D341Med (cell line): ENCODE measurements around the gene MEA1.
"Not testable (repeated sequence)": the region's sequence is repeated elsewhere in the genome, so short reads cannot be mapped to it uniquely, and the experiment has no call there.

Source experiments
- DNase-seq: peaks from one replicate; pipeline ENCODE4 v3.0.0; 2012; ENCODE audit warnings: low spot score

The MEA1 gene

DNA sequence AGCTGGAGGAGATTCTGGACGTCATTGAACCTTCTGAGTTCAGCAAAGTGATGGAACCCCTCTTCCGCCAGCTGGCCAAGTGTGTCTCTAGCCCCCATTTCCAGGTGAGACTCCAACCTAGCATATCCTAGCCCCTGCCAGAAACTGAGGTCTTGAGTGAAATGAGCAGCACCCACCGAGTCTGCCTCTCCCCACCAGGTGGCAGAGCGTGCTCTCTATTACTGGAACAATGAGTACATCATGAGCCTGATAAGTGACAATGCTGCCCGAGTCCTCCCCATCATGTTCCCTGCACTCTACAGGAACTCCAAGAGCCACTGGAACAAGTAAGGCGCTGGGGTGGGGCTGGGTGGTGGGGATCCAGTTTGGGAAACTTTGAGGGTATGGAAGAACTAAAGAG is 4.6 kb downstream of the MEA1 start:
- peak; percentile 71 for DNase-seq

DNA sequence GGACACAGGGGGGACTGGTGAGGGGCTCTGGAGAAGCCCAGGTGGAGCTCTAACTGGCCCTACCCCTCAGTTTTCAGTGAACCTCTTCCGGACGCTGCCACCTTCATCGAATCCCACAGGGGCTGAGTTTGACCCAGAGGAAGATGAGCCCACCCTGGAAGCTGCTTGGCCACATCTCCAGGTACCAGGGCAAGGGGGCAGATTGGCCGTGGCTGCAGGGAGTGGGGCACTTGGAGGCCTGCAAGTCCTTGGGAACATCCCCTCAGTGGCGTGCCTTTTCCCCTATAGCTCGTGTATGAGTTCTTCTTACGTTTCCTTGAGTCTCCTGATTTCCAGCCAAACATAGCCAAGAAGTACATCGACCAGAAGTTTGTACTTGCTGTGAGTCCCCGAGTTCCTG is 6.6 kb downstream of the MEA1 start:
- DNase-seq: no peak

DNA sequence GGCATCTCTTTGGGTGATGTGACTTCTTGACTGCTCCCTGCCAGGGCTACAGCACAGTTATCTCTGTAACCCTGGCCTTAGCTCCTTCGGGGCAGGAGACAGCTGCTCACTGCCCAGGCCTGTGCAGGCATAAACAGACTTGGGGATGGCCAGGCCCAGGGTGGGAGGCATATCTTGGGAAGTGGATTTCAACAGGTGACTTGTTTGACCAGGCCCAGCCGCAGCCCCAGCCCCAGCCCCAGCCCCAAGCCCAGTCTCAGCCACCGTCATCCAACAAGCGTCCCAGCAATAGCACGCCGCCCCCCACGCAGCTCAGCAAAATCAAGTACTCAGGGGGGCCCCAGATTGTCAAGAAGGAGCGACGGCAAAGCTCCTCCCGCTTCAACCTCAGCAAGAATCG is 7.5 kb downstream of the MEA1 start:
- no peak for DNase-seq

DNA sequence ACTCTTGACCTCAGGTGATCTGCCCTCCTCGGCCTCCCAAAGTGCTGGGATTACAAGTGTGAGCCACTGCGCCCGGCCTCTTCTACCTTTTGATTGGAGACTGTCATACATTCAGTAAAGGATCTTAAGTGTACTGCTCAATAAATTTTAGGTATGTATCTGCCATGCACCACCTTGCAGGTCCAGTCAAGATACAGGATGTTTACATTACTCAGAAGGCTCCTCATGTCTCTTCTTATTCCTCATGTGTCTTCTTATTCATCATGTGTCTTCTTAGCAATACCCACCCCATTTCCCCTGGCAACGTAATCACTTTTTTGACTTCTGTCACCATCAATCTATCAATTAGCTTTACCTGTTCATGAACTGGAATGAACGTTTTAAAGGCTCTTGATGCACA is 7.9 kb downstream of the MEA1 start:
- no peak for DNase-seq

DNA sequence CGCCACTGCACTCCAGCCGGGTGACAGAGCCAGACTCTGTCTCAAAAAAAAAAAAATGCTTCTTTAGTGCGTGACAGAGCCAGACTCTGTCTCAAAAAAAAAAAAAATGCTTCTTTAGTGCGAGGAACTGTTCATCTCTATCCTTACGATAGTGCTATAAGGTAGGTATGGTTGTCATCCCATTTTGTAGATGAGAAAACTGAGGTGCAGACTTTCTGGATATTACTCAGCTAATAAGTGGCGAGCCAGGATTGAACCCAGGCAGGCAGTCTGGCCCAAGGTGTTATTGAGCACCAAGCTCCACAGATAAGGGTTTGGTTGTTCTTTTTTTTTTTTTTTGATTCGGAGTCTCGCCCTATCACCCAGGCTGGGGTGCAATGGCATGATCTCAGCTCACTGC is 11.9 kb downstream of the MEA1 start:
- no peak for DNase-seq

DNA sequence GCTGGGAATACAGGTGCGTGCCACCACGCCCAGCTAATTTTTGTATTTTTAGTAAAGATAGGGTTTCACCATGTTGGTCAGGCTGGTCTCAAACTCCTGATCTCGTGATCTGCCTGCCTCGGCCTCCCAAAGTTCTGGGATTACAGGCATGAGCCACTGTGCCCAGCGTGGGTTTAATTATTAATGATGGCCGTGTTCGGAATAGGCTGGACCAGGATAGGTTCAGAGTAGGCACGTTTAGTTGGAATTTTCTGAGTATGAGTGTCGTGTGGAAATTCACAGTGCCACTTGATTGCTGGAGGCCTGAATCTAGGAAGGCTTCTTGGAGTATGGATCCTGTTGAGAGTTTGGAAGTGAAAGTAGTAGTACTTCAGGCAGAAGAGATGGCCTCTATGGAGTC is 15.5 kb downstream of the MEA1 start:
- DNase-seq: not testable (repeated sequence)

DNA sequence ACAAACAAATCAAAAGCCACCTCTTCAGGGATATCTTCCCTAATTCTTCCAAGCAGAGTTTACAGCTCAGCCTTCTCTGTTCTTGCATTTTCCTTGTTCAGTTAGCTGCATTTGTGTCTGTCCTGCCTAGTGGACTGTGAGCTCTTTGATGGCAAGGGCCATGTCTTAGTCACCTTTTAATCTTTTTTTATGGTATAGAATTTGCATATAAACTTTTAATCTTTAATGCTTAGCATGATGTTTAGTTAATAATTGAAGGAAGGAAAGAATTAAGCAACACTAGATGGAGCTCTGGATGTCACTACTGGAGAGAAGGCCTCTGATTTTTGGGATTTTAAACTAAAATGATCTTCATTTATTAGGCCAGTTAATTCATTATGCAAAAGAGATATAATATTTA is 17.2 kb downstream of the MEA1 start:
- no peak for DNase-seq

DNA sequence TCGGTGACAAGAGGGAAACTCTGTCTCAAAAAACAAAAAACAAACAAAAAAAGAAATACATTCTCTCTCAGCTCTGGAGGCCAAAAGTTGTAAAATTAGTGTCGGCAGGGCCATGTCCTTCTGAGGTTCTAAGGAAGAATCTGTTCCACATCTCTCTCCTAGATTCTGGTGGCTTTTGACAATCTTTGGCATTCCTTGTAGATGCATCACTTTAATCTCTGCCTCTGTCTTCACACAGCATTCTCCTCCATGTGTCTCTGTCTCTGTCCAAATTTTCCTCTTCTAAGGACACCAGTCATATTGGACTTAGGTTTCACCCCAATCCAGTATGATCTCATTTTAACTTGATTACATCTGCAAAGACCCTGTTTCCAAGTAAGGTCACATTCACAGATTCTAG is 20.3 kb downstream of the MEA1 start:
- DNase-seq: no peak

DNA sequence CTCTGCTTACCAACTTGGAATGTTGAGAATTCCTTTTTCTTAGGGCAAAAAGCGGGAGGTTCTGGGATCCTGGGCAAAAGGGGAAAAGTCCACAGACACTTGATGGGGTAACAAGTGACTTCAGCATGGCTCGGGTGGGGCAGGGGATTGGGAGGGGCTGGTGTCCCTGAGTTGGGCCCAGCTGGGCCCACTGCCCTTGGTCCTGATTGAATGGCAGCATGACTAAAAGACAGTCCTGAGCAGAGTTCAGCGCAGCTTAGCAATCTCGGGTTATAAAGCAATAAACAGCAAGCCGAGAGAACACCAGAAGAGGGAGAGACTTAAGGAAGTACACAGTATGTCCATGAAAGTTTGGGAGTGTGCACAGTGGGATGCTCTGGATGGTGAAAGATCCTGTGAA is 23.8 kb downstream of the MEA1 start:
- no peak for DNase-seq

DNA sequence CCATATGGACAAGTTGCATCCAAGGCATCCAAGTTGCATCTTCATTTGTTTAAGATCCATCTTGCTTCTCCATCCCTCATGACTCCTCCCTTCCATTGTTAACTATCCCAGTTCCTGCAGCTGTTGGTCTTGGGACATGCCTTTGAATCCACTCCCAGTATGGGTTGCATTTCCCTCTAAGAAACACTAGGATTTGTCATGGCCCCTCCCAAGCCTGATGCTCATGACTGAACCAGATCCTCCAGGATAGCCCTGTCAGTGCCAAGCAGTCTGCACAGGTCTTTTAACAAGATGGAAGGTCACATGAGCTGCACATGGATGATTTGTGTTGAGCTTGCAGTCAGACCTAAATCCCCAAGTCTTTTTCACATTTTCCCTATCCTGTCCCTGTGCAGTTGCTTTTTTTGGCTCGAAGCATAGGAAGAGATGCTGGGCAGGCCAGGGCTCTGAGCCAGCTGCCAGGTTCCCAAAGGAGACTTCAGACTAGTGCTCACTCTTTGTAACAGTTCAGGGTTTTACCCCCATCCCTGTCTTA is 25.2 kb downstream of the MEA1 start:
- no peak for DNase-seq

DNA sequence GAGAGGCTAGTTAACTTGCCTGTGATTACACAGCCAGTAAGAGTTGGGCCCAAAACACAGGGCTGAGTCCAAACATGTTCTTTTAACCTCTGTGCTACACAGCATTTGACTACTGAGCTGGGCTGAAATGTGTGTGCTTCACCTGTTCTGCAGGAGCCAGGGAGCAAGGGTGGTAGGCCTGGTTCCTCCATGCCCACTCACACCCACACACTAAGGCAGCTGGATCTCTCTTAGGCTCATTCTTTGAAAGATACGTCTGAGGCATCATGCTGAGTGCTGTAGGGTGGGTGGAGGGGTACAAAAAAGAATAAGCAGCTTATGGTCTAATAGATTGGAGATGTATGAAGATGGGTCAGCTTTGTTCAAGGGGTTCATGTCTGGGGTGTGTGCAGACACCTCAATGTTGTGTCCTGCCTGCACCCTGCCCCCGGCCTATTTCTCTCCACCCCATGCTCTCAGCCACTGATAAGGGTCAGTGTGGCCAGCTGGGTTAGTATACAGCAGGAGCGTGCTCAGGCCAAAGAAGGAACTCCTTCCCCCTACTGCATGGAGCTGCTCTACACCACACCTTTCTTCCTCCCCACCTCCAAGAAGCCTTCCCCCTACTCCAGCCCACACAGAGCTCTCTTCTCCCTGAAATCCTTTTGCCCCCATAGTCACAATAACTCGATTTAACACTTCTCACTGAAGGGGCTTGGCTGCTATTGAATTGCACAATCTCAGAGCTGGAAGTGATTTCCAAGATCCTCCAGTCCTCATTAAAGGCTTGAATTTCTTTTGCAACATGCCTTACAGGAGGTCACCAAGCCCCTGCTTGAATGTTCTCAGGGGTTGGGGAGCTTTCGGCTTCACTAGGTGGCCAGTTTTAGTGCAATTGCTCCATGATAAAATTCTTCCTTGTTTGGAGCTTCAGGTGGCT is 26.0 kb downstream of the MEA1 start:
- no peak for DNase-seq

DNA sequence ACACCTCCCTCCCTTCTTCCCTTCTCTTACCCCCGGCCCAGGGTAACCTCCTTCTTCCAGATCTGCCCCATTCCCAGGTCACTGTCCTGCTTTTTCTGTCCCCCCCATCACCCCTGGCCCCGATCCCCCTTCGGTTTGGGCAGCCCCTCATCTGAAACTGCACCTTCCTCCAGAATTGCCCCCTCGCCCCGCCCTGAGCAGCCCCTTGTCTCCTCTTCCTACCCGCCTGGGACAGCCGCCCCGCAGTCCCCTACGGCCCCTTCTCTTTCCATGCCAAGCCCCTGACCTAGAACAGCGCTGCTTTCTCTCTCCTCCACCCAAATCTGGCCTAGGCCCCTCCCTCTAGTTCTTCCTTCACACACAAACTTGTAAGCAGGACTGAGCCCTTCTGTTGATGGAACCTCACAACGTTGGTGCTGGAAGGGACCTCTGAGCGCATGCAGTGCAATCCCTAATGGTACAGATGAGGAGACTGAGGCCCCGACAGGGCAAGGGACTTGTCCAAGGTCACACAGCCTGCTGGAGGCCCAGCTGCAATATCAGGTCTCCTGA is 28.7 kb downstream of the MEA1 start:
- DNase-seq: peak; percentile 51

DNA sequence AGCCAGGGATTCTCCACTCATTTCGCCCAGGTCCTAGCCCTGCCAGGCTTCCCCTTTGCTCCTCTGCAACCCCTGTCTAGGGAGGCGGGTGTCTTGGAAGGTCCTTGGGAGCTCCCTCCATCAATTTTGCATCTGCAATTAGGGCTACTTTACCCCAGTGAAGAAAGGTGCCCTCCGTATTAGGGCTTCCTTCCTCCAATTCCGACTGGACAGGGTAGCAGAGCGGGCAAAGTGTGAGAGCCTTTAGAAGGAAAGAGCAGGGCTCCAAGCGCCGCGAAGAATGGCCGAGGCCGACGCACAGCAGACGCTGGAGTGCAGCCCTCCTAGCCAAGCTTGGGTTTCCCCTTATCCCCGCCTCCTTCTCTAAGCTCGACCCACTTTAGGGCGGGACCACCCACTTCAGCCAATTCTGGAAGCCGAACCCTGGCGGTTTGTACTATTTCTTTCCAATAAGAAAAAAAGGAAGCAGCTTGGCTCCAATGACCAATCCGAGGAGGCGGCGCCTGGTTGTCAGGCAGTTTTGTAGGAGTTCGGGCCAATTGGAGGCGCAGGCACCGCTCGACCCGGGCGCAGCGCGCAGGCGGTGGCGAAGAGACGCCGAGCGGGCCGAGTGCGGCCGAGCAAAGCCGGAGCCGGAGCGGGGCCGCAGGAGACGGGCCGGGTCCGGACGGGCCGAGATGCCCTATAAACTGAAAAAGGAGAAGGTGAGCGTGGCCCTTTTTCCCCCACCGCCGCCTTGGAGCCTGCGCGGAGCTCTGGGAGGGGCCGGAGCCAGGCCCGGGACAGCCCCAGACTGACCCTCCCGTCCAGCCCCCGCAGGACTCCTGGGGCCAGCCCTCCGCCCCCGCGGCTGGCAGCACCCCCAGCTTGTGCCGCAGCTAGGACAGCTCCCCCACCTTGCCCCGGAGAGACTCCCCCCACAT is 29.5 kb downstream of the MEA1 start, which contains the start of gene PPP2R5D:
Gene PPP2R5D, plus strand, starts transcription at position 570 of the 923 bp plus-strand sequence. Its CDS starts 108 bp downstream, at position 678.
- peak; percentile 96 for DNase-seq

DNA sequence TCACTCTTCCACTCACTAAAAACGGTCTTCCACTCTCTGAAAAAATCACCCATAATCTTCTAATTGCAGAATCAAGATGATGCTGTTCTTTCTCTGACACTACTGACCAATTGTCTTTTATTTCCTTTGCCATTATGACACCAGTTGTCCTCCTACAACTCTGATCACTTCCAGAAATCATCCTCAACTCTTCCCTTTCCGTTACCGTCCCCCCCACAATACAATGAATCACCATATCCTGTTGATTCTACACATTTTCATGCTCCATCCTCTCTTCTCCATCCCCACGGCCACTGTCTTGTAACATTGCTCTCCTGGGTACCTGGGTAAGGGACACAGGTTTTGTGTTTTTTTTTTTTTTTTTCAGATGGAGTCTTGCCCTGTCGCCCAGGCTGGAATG is 31.9 kb downstream of the MEA1 start:
- DNase-seq: no peak

DNA sequence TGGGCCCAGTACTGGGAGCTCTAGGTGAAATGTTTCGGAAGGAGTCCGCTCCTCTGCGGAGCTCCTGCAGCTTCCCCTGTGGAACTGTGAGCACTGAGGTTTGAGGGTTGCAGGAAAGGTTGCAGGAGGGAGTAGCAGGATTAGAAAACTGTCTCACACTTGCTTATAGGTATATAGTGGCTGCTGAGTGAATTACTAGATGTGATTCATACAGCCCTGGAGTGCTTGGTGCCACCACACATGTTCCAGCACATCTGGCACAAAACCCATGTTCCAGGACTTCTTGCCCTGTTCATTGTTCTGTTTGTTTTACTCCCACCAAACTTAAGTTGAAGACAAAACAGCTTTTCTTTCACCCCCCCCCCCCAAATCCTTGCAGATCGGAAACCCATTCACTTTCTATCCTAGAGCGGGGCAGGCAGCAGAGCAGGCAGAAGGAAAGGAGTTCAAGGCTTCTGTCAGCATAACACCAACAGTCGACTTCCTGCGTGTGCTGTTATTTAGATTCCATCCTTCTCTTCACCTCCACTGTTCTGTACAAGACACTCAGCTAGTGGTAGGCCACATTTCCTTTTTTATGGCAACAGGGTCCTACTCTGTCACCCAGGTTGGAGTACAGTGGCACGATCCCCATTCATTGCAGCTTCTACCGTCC is 34.1 kb downstream of the MEA1 start:
- DNase-seq: no peak

DNA sequence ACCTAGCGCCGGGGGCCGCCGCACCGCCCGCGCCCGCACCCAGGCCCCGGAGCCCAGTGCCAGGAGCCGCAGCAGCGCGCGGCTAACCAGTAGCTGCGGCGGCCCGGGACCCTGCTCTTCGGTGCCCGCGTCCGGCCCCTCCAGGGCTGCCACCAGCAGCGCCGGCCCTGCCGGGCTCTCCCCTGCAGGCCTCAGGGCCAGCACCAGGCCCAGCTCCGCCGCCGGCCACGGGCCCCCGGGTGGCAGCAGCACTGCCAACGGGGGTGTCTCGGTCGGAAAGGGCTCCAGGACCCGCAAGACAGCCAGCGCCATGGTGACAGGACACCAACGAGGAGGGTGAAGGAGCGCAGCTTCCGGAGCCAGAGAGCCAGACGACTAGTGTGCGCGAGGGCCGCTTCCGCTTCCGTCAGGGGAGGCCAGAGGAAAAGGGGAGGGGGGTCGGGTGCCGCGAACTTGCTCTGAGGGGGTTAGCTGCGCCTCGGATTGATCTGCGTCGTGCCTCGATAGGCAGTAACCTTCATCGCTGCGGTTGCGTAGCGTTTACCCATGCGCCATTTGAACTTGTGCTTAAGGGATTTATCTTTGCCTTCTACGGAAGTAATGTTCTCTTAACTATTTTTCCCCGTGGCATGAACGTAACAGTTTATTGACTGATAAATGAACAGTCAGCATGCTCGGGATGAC is 34.8 kb downstream of the MEA1 start, which contains the start of gene PEX6:
Gene PEX6, minus strand, starts transcription at position 343 of the 684 bp plus-strand sequence. Its CDS starts 31 bp downstream, at position 312.
- DNase-seq: peak; percentile 90

DNA sequence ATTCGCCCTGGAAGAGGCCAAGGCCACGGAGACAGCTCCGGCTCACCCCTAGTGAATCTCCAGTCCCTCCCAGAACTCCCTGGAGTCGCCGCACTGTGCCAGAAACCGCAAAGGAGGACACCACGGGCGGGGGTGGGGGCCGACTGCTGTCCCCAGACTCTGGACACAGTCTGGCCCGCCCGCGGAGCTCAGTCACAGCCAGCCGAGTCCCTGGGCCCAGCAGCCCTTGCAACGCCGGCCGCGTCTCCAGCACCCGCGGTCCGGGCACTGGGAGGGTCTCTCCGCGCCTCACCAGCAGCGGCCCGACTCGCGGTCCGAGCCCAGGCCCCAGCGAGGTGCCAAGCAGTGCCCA is 35.3 kb downstream of the MEA1 start:
- no peak for DNase-seq

DNA sequence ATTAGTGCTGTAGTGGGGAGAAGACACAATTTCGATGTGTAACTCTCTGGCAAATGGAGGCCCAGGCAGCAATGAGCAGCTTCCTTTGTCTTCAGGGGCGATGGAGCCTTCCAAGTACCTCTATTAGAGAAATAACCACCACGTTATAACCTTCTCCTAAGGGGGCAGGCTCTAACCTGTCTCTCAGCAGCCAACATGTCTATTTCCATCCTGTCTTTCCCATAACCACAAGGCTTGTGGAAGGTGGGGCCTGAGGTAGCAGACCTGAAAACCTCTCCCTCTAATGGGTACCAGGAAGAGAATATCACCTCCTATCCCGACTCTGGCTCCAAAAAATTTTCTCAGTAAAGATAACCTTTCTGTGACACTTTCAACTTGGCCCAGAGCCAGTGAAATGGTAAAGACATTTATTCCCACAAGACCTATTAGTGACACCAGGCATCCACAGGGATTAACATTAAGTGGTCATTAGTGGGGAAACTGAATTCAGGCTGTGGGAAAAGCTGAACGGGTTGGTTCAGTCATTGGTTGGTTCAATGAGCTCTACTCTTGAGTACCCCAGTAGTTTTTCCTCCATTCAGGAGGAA is 38.7 kb downstream of the MEA1 start:
- no peak for DNase-seq

DNA sequence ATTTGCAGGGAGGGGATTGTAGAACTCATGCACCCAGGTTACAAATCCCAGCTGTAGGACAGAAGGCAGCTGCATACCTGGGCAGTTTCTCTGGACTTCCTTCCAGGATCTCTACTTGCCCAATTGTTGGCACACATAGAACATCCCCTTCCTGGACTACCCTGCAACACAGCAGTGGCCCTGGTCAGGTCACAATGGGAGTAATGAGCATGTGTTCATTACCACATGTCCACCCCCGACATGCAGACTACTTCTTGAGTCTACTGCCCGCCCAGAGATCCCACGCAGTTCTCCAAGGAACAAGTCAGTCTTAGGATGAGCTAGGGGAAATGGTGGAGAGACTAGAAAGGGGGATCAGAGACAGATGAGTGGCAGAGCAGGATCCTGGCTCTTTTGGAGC is 39.8 kb downstream of the MEA1 start:
- no peak for DNase-seq

DNA sequence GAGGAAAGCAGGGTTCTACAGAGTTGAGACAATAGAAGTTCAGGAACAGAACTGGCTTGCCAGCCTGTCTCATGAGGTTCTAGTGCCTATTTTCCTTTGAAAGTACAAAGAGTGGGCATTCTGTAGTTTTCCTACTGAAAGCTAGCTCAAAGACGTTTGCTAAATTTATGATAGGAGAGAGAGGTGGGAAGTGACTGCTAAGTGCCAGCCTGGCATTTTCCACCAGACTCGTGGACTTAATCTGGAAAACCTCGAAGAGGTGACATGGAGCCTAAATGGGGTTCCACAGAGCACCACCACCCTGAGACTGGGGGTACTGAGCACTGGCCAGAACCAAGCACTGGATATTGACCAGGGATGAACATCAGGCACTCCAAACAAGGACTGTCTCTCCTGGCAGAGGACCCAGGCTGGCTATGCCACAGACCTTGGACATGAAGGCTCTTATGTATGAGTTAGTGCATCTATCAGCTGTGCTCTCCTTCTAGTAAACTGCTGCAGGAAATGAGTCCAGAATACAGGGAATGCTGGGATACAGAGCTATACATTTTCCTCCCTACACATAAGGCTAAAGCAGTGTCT is 41.9 kb downstream of the MEA1 start:
- no peak for DNase-seq
